Kidney epithelial cell (primary cell): ENCODE data around the gene WIPF1. TPM values are rescaled to one million over a fixed set of nuclear protein-coding genes. Genes with fewer than 3 reads are reported as not detected.

Experiments used
- DNase-seq: peaks from one replicate; pipeline ENCODE4 v3.0.0-alpha.2; 2010; ENCODE audit warnings: low read depth
- H3K27me3 ChIP-seq: 2 replicates; pipeline ENCODE4 v1.6.0; 2011; ENCODE audit warnings: low read length; ENCODE audit not compliant: control insufficient read depth, insufficient read depth
- H3K36me3 ChIP-seq: 2 replicates; pipeline ENCODE4 v1.5.1; 2011; ENCODE audit warnings: low read length; ENCODE audit not compliant: control insufficient read depth, insufficient read depth
- H3K4me3 ChIP-seq: 2 replicates; pipeline ENCODE4 v1.5.1; 2011; ENCODE audit warnings: low read depth, mild to moderate bottlenecking, control low read depth, low read length
- total RNA-seq: library from RNA; depleted of rRNA; stranded (reverse); fragments of >200 nt; gene quantifications from 2 replicates; pipeline ENCODE4 v1.2.3, GENCODE V29; 2015
- TF ChIP-seq, protein P1 (sequence below): IDR thresholded peaks from 2 replicates; pipeline ENCODE4 v1.5.1; 2011; ENCODE audit warnings: mild to moderate bottlenecking, moderate library complexity, low read length, control low read depth, inconsistent platforms; ENCODE audit not compliant: insufficient read depth, poor library complexity, severe bottlenecking

WIPF1 gene
- total RNA-seq, 1 donor from 2014 or later, result 9.5 TPM

- DNase-seq, result no peak
- H3K27me3 ChIP-seq, result no peaks in the 10 kb centered on the region
- TF ChIP-seq, protein P1, sequence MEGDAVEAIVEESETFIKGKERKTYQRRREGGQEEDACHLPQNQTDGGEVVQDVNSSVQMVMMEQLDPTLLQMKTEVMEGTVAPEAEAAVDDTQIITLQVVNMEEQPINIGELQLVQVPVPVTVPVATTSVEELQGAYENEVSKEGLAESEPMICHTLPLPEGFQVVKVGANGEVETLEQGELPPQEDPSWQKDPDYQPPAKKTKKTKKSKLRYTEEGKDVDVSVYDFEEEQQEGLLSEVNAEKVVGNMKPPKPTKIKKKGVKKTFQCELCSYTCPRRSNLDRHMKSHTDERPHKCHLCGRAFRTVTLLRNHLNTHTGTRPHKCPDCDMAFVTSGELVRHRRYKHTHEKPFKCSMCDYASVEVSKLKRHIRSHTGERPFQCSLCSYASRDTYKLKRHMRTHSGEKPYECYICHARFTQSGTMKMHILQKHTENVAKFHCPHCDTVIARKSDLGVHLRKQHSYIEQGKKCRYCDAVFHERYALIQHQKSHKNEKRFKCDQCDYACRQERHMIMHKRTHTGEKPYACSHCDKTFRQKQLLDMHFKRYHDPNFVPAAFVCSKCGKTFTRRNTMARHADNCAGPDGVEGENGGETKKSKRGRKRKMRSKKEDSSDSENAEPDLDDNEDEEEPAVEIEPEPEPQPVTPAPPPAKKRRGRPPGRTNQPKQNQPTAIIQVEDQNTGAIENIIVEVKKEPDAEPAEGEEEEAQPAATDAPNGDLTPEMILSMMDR, result no peak
- H3K4me3 ChIP-seq, result no peak overlapping the region
- H3K36me3 ChIP-seq, result no peaks in the 10 kb centered on the region
Measured at GRCh38 chr2:174516501-174517378, 80.9 kb downstream of the WIPF1 start.

DNA sequence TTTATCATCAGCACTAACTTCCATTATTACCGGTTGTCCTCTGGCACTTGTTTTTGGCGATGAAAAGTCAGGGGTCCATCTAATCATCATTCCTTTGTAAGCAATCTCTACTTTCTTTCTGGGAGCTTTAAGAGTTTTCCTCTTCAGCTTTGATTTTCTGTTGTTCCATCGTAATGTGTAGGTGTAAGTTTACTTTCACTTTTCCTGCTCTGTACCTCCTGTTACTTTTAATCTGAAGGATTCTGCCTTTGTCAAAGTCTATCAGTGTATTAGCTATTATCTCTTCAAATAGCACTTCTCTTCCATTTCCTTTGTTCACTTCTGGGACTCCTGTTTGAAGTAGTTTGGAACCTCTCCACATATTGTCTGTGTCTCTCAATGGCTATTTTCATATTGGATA lies 85.3 kb downstream of the WIPF1 start:
- TF ChIP-seq, protein P1, result no peak
- no peak for DNase-seq
- H3K4me3 ChIP-seq, result no peak overlapping the region
- H3K27me3 ChIP-seq, result no peaks in the 10 kb centered on the region
- no peaks in the 10 kb centered on the region for H3K36me3 ChIP-seq

- no peak for DNase-seq
- Histone ChIP-seq H3K27me3 (no peaks in the 10 kb centered on the region), H3K4me3 (no peak overlapping the region), H3K36me3 (no peaks in the 10 kb centered on the region)
- TF ChIP-seq, protein P1, result no peak
Measured at GRCh38 chr2:174511580-174512260, 85.9 kb downstream of the WIPF1 start.

- Histone ChIP-seq H3K4me3 (no peak overlapping the region), H3K36me3 (no peaks in the 10 kb centered on the region), H3K27me3 (no peaks in the 10 kb centered on the region)
- TF ChIP-seq, protein P1, result no peak
- DNase-seq, result no peak
Measured at GRCh38 chr2:174510583-174511189, 86.9 kb downstream of the WIPF1 start.

Other genes starting within 250 kb of the WIPF1 start
- 20.6 and 23.9 TPM in 2 replicates for gene SCRN3, start 202.1 kb downstream of the WIPF1 start, total RNA-seq
- gene GPR155, start 110.8 kb downstream of the WIPF1 start, total RNA-seq, result 1.0 and 1.7 TPM in 2 replicates
- 0.34 TPM in 1 of 2 replicates, not detected in the other for gene CHRNA1, start 166.7 kb upstream of the WIPF1 start, total RNA-seq